ENCODE results near the gene RGS3. TPM values are rescaled to one million over a fixed set of nuclear protein-coding genes. Genes with fewer than 3 reads are reported as not detected.

Gene RGS3
- total and polyA plus RNA-seq, 2 donors (not counting 3 experiments of a cell fraction or from before 2014, with no cell fraction given) = 356 to 416 TPM

- no peak for TF ChIP-seq EZH2 (IDR thresholded peaks at IDR 0.05; ENCODE audit: borderline replicate concordance, low read depth, low read length, severe bottlenecking)
- TF ChIP-seq CTCF (IDR thresholded peaks at IDR 0.05; ENCODE audit: extremely low read depth in 1 of 2, insufficient read depth in 1 of 2, low read depth in 1 of 2, low read length in 2 of 2) = no peak
- TF ChIP-seq MYC (IDR thresholded peaks at IDR 0.05; ENCODE audit: low read depth, low read length) = no peak
- TF ChIP-seq FOS (IDR thresholded peaks at IDR 0.05; ENCODE audit: borderline replicate concordance, insufficient read depth, low read length) = no peak
- TF ChIP-seq POLR2AphosphoS5 (IDR thresholded peaks at IDR 0.05; ENCODE audit: insufficient read depth, low read depth, low read length) = no peak
- TF ChIP-seq JUN (IDR thresholded peaks at IDR 0.05; ENCODE audit: borderline replicate concordance, insufficient read depth, insufficient read length, low read depth) = no peak
- no peak for TF ChIP-seq POLR2A (IDR thresholded peaks at IDR 0.05; ENCODE audit: low read depth, low read length)
- TF ChIP-seq GATA2 (IDR thresholded peaks at IDR 0.05; ENCODE audit: insufficient read depth, insufficient read length, low read depth, low read length) = no peak
- no peak for TF ChIP-seq MAX (IDR thresholded peaks at IDR 0.05; ENCODE audit: insufficient read depth, insufficient read length)
- H4K20me1 ChIP-seq (replicated peaks; ENCODE audit: control insufficient read depth, extremely low read depth, insufficient read depth, low read length) = no peaks in the 10 kb centered on the region
- H2AFZ ChIP-seq (ENCODE audit: low read depth, low read length) = no peak overlapping the region
- no peaks in the 10 kb centered on the region for H3K9me3 ChIP-seq (replicated peaks; ENCODE audit: control insufficient read depth, insufficient read depth, low read length)
- DNase-seq (ENCODE audit: low read depth, low spot score) (no peak), FAIRE-seq (no peak)
- H3K79me2 ChIP-seq (ENCODE audit: control insufficient read depth, insufficient read depth, low read length) = no peaks in the 10 kb centered on the region
- CTCF ChIA-PET = no interaction called here
- no peaks in the 10 kb centered on the region for H3K27me3 ChIP-seq (ENCODE audit: control insufficient read depth in 2 of 2, insufficient read depth in 2 of 2, low read length in 2 of 2)
- no peak overlapping the region for H3K4me2 ChIP-seq (ENCODE audit: insufficient read depth, low read length)
- H3K4me3 ChIP-seq (replicated peaks in 1 of 3; ENCODE audit: insufficient read depth in 1 of 3, low read depth in 1 of 3, low read length in 3 of 3) = no peak overlapping the region
- intact Hi-C loops (cut with micrococcal nuclease) (no loop called here), dilution Hi-C loops (cut with MboI; ENCODE audit: extremely low pct_ligation_motif_present, low sequenced_read_pairs) (no loop called here)
- no peaks in the 10 kb centered on the region for H3K4me1 ChIP-seq (ENCODE audit: control insufficient read depth, extremely low read depth, insufficient read depth, low read length)
- H3K9me1 ChIP-seq (replicated peaks; ENCODE audit: control insufficient read depth, extremely low read depth, insufficient read depth, low read length) = no peaks in the 10 kb centered on the region
- no peaks in the 10 kb centered on the region for H3K36me3 ChIP-seq (ENCODE audit: control insufficient read depth in 2 of 2, extremely low read depth in 1 of 2, insufficient read depth in 2 of 2, low read length in 2 of 2)
- H3K27ac ChIP-seq (ENCODE audit: insufficient read depth, low read depth, low read length) = no peak overlapping the region
- no TSS peak for BruUV-seq (replicated peaks)
- no peak overlapping the region for H3K9ac ChIP-seq (replicated peaks; ENCODE audit: extremely low read depth, insufficient read depth, low read length)
- POLR2A ChIA-PET = no interaction called here
Observed at GRCh38 chr9:113417370-113417769, 46.2 kb upstream of the RGS3 start.
